Progenitor cell of endocrine pancreas (in vitro differentiated cells): Measurements from ENCODE around the gene ZNF576. TPM values are rescaled to one million over a fixed set of nuclear protein-coding genes. Genes with fewer than 3 reads are reported as not detected.

Source experiments
- DNase-seq: peaks from one replicate; pipeline ENCODE4 v3.0.0; 2021; ENCODE audit warnings: low spot score; ENCODE audit not compliant: unreplicated experiment
- H3K27ac Mint-ChIP-seq: 2 replicates; pipeline ENCODE4 v1.8.0; 2021; ENCODE audit warnings: mild to moderate bottlenecking, moderate library complexity, mixed read lengths
- H3K27me3 Mint-ChIP-seq: 2 replicates; pipeline ENCODE4 v1.8.0; 2021; ENCODE audit warnings: mixed read lengths
- H3K36me3 Mint-ChIP-seq: 2 replicates; pipeline ENCODE4 v1.8.0; 2022; ENCODE audit warnings: mixed read lengths; ENCODE audit not compliant: insufficient read depth
- H3K4me1 Mint-ChIP-seq: 2 replicates; pipeline ENCODE4 v1.8.0; 2021; ENCODE audit warnings: low read depth, mixed read lengths
- H3K4me3 Mint-ChIP-seq: 2 replicates; pipeline ENCODE4 v1.8.0; 2021; ENCODE audit warnings: low read depth, mild to moderate bottlenecking, moderate library complexity, mixed read lengths
- H3K9me3 Mint-ChIP-seq: 2 replicates; pipeline ENCODE4 v1.8.0; 2021; ENCODE audit warnings: low read depth, mixed read lengths
- total RNA-seq: library from RNA; stranded (reverse); gene quantifications from 2 replicates; pipeline ENCODE4 v1.2.1, GENCODE V29; 2021
- TF ChIP-seq, protein P1 (sequence below): fragments of 200-600 bp; sonication (generic); IDR thresholded peaks from one replicate; pipeline ENCODE4 v1.5.0; 2021; ENCODE audit warnings: antibody characterized with exemption, mild to moderate bottlenecking; ENCODE audit not compliant: unreplicated experiment

The ZNF576 gene
- total RNA-seq, 1 donor from 2014 or later: 15.4 TPM

DNA sequence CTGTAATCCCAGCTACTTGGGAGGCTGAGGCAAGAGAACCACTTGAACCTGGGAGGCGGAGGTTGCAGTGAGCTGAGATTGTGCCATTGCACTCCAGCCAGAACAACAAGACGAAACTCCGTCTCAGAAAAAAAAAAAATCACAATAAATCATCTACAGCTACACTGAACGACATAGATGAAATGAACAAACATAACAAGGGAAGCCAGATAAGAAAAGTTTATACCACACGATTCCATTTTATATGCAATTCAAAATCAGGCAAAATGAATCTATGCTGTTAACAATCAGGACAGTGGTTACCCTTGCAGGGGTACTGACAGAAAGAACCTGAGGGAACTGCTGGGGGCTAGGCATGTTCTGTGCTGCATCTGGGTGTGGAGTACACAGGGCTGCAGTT is 26.7 kb upstream of the ZNF576 start:
- TF ChIP-seq, protein P1, sequence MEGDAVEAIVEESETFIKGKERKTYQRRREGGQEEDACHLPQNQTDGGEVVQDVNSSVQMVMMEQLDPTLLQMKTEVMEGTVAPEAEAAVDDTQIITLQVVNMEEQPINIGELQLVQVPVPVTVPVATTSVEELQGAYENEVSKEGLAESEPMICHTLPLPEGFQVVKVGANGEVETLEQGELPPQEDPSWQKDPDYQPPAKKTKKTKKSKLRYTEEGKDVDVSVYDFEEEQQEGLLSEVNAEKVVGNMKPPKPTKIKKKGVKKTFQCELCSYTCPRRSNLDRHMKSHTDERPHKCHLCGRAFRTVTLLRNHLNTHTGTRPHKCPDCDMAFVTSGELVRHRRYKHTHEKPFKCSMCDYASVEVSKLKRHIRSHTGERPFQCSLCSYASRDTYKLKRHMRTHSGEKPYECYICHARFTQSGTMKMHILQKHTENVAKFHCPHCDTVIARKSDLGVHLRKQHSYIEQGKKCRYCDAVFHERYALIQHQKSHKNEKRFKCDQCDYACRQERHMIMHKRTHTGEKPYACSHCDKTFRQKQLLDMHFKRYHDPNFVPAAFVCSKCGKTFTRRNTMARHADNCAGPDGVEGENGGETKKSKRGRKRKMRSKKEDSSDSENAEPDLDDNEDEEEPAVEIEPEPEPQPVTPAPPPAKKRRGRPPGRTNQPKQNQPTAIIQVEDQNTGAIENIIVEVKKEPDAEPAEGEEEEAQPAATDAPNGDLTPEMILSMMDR: no peak
- no peak overlapping the region for H3K27ac Mint-ChIP-seq
- H3K27me3 Mint-ChIP-seq: no peaks in the 10 kb centered on the region
- H3K4me3 Mint-ChIP-seq: no peak overlapping the region
- no peak for DNase-seq
- peaks cover 8% of the 10 kb centered on the region for H3K36me3 Mint-ChIP-seq
- peaks cover 10% of the 10 kb centered on the region for H3K4me1 Mint-ChIP-seq
- H3K9me3 Mint-ChIP-seq: no peaks in the 10 kb centered on the region

DNA sequence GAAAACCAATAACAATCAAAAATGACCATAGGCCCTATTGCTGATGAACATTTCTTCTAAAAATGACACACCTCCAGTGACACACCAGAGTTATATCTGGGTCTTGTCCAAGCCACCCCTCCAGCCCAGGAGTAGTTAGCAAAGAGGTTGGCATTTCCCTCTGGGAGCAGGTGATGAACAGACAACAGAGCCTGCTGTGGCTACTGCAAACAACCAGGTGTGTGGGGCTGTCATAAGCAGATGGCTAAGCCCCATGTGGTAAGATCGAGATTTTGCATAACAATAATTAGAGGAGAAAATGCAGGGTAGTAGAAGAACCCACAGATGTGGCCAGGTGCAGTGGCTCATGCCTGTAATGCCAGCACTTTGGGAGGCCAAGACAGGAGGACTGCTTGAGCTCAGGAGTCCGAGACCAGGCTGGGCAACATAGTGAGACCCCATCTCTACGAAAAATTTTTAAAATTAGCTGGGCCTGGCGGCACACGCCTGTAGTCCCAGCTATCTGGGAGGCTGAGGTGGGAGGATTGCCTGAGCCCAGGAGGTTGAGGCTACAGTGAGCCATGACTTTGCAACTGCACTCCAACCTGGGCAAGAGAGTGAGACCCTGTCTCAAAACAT is 26.1 kb upstream of the ZNF576 start:
- no peaks in the 10 kb centered on the region for H3K9me3 Mint-ChIP-seq
- no peak overlapping the region for H3K4me3 Mint-ChIP-seq
- no peak for DNase-seq
- peaks cover 6% of the 10 kb centered on the region for H3K36me3 Mint-ChIP-seq
- H3K27ac Mint-ChIP-seq: no peak overlapping the region
- TF ChIP-seq, protein P1: no peak
- H3K4me1 Mint-ChIP-seq: peaks cover 13% of the 10 kb centered on the region
- H3K27me3 Mint-ChIP-seq: no peaks in the 10 kb centered on the region

- no peaks in the 10 kb centered on the region for H3K27me3 Mint-ChIP-seq
Observed at GRCh38 chr19:43572171-43572588, 24.2 kb upstream of the ZNF576 start.

DNA sequence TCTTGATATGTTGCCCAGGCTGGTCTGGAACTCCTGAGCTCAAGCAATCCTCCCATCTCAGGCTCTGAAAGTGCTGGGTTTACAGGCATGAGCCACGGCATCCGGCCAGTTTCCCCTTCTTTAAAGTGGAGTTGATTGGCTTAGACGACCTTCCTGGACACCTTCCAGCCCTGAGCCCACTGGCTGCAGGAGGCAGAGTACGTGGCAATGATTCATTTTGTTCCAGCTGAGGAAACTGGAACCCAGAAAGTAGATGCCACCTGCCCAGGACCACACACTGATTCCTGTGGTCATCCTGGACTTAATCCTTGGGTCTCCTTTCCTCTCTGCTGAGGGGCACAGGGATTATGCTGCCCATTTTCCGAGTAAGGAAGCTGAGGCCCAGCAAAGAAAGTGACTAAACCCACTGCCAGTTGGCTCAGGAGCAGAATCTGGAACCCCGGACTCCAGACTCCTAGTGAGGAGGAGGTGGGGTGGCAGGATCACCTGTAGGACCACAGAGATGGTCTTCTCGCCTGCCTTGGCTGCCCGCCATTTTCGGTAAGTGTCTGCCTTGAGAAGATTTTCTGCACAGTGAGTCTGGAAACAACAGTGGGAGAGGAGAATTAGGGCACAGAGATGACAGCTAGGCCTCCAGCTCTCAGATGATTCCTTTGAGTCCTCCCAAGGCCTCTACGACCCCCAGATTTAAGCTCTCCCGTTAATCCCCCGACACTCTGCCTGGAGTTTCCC is 21.8 kb upstream of the ZNF576 start:
- TF ChIP-seq, protein P1: no peak
- Mint-ChIP-seq H3K4me1 (peaks cover 23% of the 10 kb centered on the region), H3K36me3 (peaks cover 5% of the 10 kb centered on the region), H3K27me3 (no peaks in the 10 kb centered on the region), H3K9me3 (no peaks in the 10 kb centered on the region), H3K4me3 (peak overlapping the region; percentile 91), H3K27ac (peak overlapping the region; percentile 96)
- DNase-seq: no peak

More at GRCh38 chr19:43572171-43572588, 24.2 kb upstream of the ZNF576 start:
- no peak overlapping the region for H3K4me3 Mint-ChIP-seq
- H3K9me3 Mint-ChIP-seq: no peaks in the 10 kb centered on the region
- peak overlapping the region; percentile 49 for H3K27ac Mint-ChIP-seq
- H3K4me1 Mint-ChIP-seq: peaks cover 19% of the 10 kb centered on the region
- no peak for DNase-seq
- peaks cover 5% of the 10 kb centered on the region for H3K36me3 Mint-ChIP-seq
- TF ChIP-seq, protein P1: no peak

- peak within 1 kb of the TSS; percentile 91 for H3K4me3 Mint-ChIP-seq
- DNase-seq: peak; percentile 90
- TF ChIP-seq, protein P1: no peak
- H3K4me1 Mint-ChIP-seq: peaks cover 28% of the 10 kb centered on the region
- H3K27ac Mint-ChIP-seq: peak within 1 kb of the TSS; percentile 96
- no peaks in the 10 kb centered on the region for H3K27me3 Mint-ChIP-seq
- H3K9me3 Mint-ChIP-seq: no peaks in the 10 kb centered on the region
- peaks cover 5% of the 10 kb centered on the region for H3K36me3 Mint-ChIP-seq
Observed at GRCh38 chr19:43575156-43575950, 21.0 kb upstream of the ZNF576 start, which contains the start of the genes PINLYP and XRCC1. TSS of gene PINLYP (plus strand) at chr19:43575801. CDS start at chr19:43577192, 1,391 bp downstream. TSS of gene XRCC1 (minus strand) at chr19:43575527. CDS start at chr19:43575458, 69 bp downstream.
